Stimulated activated naive CD8-positive, alpha-beta T cell treated with anti-CD3 and anti-CD28 coated beads, Interleukin-15, Interleukin-2, amounts not matched to agents 100 U/mL and 50 U/mL, for 24 hours (primary cell): ENCODE data around the gene PSMA8.
"Not testable (repeated sequence)": the region's sequence is repeated elsewhere in the genome, so short reads cannot be mapped to it uniquely, and the experiment has no call there.

Source experiments
- ATAC-seq: fragments of 150-1000 bp; cut with Tn5 transposase; one replicate; pipeline ENCODE4 v1.10.0; 2021
- DNase-seq: peaks from one replicate; pipeline ENCODE4 v3.0.0; 2021

Gene PSMA8

GRCh38 chr18:26237363-26237762, 103.7 kb downstream of the PSMA8 start:
- not testable (repeated sequence) for DNase-seq, ATAC-seq

GRCh38 chr18:26238718-26239117, 105.0 kb downstream of the PSMA8 start:
- not testable (repeated sequence) for ATAC-seq, DNase-seq

GRCh38 chr18:26242392-26242791, 108.7 kb downstream of the PSMA8 start:
- not testable (repeated sequence) for DNase-seq, ATAC-seq
